COLO668 (cell line): ENCODE measurements around the gene NPL.

Source experiments
- DNase-seq: peaks from one replicate; lab custom pipeline; 2025; ENCODE audit not compliant: unreplicated experiment; lab: John Stamatoyannopoulos, UW

Gene NPL

GRCh38 chr1:182861994-182862393, 72.4 kb downstream of the NPL start:
- DNase-seq: no peak

GRCh38 chr1:182862827-182863226, 73.3 kb downstream of the NPL start:
- no peak for DNase-seq

DNA sequence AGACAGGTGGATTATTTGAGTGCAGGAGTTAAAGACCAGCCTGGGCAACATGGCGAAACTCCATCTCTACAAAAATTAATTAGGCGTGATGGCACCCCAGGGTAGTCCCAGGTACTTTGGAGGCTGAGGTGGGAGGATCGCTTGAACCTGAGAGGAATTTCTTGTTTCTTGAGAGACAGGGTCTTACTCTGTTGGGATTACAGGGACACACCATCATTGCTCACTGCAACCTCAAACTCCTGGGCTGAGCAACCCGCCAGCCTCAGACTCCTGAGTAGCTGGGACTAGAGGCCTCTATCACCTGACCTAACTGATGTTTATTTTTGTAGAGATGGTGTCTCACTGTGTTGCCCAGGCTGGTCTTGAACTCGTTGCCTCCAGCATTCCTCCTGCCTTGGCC, 74.4 kb downstream of the NPL start:
- no peak for DNase-seq

- no peak for DNase-seq
These were observed 78.3 kb downstream of the NPL start for GRCh38 chr1:182867861-182868260.

DNA sequence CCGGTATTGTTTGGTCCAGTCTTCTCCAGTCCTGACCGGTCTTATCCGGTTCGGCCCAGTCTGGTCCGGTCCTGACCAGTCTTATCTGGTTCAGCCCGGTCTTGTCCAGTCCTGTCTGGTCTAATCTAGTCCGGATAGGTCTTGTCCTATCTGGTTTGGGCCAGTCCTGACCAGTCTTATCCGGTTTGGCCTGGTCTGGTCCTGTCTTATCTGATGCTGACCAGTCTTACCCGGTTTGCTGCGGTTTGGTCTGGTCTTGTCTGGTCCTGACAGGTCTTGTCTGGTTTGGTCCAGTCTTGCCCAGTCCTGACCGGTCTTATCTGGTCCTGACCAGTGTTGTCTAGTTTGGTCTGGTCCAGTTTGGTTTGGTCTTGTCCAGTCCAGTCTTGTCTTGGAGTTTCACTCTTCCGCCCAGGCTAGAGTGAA, 79.7 kb downstream of the NPL start:
- no peak for DNase-seq

DNA sequence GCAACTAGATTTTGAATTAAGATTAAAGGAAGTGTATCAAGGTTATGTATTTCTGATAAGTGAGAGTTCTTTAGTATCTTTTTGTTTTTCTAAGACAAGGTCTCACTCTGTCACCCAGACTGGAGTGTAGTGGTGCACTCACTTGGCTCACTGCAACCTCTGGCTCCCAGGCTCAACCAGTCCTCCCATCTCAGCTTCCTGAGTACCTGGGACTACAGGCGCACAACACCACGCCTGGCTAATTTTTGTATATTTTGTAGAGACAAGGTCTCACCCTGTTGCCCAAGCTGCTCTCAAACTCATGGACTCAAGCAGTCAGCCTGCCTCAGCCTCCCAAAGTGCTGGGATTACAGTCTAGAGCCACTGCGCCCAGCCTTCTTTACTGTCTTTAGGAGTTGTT, 83.3 kb downstream of the NPL start:
- DNase-seq: no peak

DNA sequence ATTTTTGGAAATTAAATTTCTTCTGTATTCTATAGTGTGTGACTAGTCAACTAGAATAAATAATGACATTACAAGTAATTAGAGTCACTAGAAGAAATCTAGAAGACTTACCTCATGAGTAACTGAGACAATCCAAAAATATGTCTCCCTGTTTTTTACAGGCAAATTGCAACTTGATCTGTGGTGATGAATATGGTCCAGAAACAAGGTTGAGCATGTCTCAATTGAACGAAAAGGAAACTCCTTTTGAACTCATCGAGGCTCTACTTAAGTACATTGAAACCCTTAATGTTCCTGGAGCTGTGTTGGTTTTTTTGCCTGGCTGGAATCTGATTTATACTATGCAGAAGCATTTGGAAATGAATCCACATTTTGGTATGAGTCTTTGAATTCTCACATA, 86.3 kb downstream of the NPL start:
- DNase-seq: no peak

DNA sequence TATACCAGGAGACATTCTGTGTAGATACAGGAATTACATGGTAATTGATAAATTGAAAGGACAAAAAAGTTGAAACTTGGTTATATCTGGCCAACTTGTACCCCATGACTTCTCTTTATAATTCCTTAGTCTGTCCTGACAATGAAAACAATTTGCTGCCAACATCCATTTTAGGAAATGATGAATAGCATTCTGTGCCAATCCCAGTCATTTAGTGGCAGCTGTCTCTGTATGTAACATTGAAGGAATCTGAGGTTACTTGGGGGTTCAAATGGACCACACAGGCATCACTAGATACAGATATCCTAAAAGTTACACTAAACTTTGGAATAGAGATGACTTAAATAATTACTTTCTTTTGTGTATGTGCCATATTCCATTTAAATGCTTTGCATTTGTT, 87.8 kb downstream of the NPL start:
- no peak for DNase-seq

GRCh38 chr1:182877842-182878241, 88.3 kb downstream of the NPL start:
- DNase-seq: no peak
